ENCODE data around the gene CYLD.

GRCh38 chr16:50704245-50704644 is 37.6 kb upstream of the CYLD start:
- TF ChIP-seq CTCF (IDR thresholded peaks at IDR 0.05): no peak
- no peak for TF ChIP-seq POLR2AphosphoS5 (IDR thresholded peaks at IDR 0.05)
